Glutamatergic neuron (in vitro differentiated cells): Measurements from ENCODE around the gene ADAP1. TPM values are rescaled to one million over a fixed set of nuclear protein-coding genes. Genes with fewer than 3 reads are reported as not detected.

Source experiments
- DNase-seq: peaks from one replicate; pipeline ENCODE4 v3.0.0; 2022
- H3K27ac Mint-ChIP-seq: one replicate; pipeline ENCODE4 v1.8.0; 2020; ENCODE audit warnings: mild to moderate bottlenecking, mixed read lengths, inconsistent platforms; ENCODE audit not compliant: unreplicated experiment
- H3K27me3 Mint-ChIP-seq: one replicate; pipeline ENCODE4 v1.8.0; 2020; ENCODE audit warnings: mild to moderate bottlenecking, moderate library complexity, mixed read lengths, inconsistent platforms; ENCODE audit not compliant: unreplicated experiment
- H3K36me3 Mint-ChIP-seq: one replicate; pipeline ENCODE4 v1.8.0; 2020; ENCODE audit warnings: mild to moderate bottlenecking, mixed read lengths, inconsistent platforms; ENCODE audit not compliant: unreplicated experiment
- H3K4me1 Mint-ChIP-seq: one replicate; pipeline ENCODE4 v1.8.0; 2020; ENCODE audit warnings: mild to moderate bottlenecking, low read depth, mixed read lengths, inconsistent platforms; ENCODE audit not compliant: unreplicated experiment
- H3K4me3 Mint-ChIP-seq: one replicate; pipeline ENCODE4 v1.8.0; 2020; ENCODE audit warnings: mild to moderate bottlenecking, mixed read lengths, inconsistent platforms; ENCODE audit not compliant: unreplicated experiment
- H3K9me3 Mint-ChIP-seq: one replicate; pipeline ENCODE4 v1.8.0; 2020; ENCODE audit warnings: mild to moderate bottlenecking, moderate library complexity, mixed read lengths, inconsistent platforms; ENCODE audit not compliant: unreplicated experiment
- CTCF ChIP-seq: fragments of 200-600 bp; sonication (generic); IDR thresholded peaks from one replicate; pipeline ENCODE4 v1.5.0; 2021; ENCODE audit not compliant: partially characterized antibody, unreplicated experiment
- total RNA-seq: library from RNA; stranded (reverse); fragmentation: NEBNext Ultra II Directional; extraction: Animal tissue kit (Norgen Biotek cat#: 25700); gene quantifications from one replicate; pipeline ENCODE4 v1.2.1, GENCODE V29; 2021; ENCODE audit not compliant: unreplicated experiment

Gene ADAP1
- total RNA-seq, 1 donor from 2014 or later = 61.1 TPM

GRCh38 chr7:867406-868188 is 86.9 kb downstream of the ADAP1 start:
- peaks cover 17% of the 10 kb centered on the region for H3K4me1 Mint-ChIP-seq
- H3K36me3 Mint-ChIP-seq = peaks cover 5% of the 10 kb centered on the region
- no peak for TF ChIP-seq CTCF
- H3K9me3 Mint-ChIP-seq = peaks cover 18% of the 10 kb centered on the region
- peaks cover 18% of the 10 kb centered on the region for H3K27me3 Mint-ChIP-seq
- peak; percentile 5 for DNase-seq
- H3K27ac Mint-ChIP-seq = peak overlapping the region; percentile 80
- peak overlapping the region; percentile 26 for H3K4me3 Mint-ChIP-seq

- Mint-ChIP-seq H3K9me3 (peaks cover 18% of the 10 kb centered on the region), H3K4me1 (peaks cover 17% of the 10 kb centered on the region), H3K36me3 (peaks cover 11% of the 10 kb centered on the region), H3K4me3 (no peak overlapping the region), H3K27me3 (peaks cover 17% of the 10 kb centered on the region), H3K27ac (peak overlapping the region; percentile 80)
- no peak for DNase-seq
- no peak for TF ChIP-seq CTCF
Observed at GRCh38 chr7:867001-867405, 87.5 kb downstream of the ADAP1 start.

- H3K4me1 Mint-ChIP-seq = peaks cover 23% of the 10 kb centered on the region
- peak overlapping the region; percentile 39 for H3K27ac Mint-ChIP-seq
- H3K36me3 Mint-ChIP-seq = peaks cover 18% of the 10 kb centered on the region
- H3K4me3 Mint-ChIP-seq = no peak overlapping the region
- H3K9me3 Mint-ChIP-seq = peaks cover 19% of the 10 kb centered on the region
- no peak for DNase-seq
- peaks cover 21% of the 10 kb centered on the region for H3K27me3 Mint-ChIP-seq
- no peak for TF ChIP-seq CTCF
Observed at GRCh38 chr7:865921-866320, 88.6 kb downstream of the ADAP1 start.

- Mint-ChIP-seq H3K36me3 (peaks cover 27% of the 10 kb centered on the region), H3K9me3 (peaks cover 22% of the 10 kb centered on the region)
- no peak for TF ChIP-seq CTCF
Observed at GRCh38 chr7:863106-863505, 91.4 kb downstream of the ADAP1 start.

GRCh38 chr7:862157-862556 is 92.3 kb downstream of the ADAP1 start:
- Mint-ChIP-seq H3K9me3 (peaks cover 19% of the 10 kb centered on the region), H3K27ac (peak overlapping the region; percentile 94), H3K36me3 (peaks cover 27% of the 10 kb centered on the region), H3K27me3 (peaks cover 23% of the 10 kb centered on the region), H3K4me3 (peak overlapping the region; percentile 60), H3K4me1 (peaks cover 38% of the 10 kb centered on the region)
- no peak for DNase-seq
- TF ChIP-seq CTCF = no peak

More at GRCh38 chr7:863106-863505, 91.4 kb downstream of the ADAP1 start:
- Mint-ChIP-seq H3K4me1 (peaks cover 41% of the 10 kb centered on the region), H3K27me3 (peaks cover 24% of the 10 kb centered on the region), H3K27ac (peak overlapping the region; percentile 33), H3K4me3 (no peak overlapping the region)
- DNase-seq = no peak
